OCI-LY1 (cell line): Measurements from ENCODE around the gene FBLN2.

Experiments
- H2AFZ ChIP-seq: fragments of 200-600 bp; sonication (generic), shearing (Covaris generic); 2 replicates; pipeline ENCODE4 v1.6.0; 2014; ENCODE audit warnings: antibody characterized with exemption, mild to moderate bottlenecking, low read length
- H3F3A ChIP-seq: fragments of 200-600 bp; sonication (generic), shearing (Covaris generic); 2 replicates; pipeline ENCODE4 v1.6.0; 2014; ENCODE audit warnings: mild to moderate bottlenecking, antibody characterized with exemption, low read length, moderate library complexity; ENCODE audit not compliant: insufficient read depth
- H3K27ac ChIP-seq: fragments of 200-600 bp; sonication (generic); 2 replicates; pipeline ENCODE4 v1.5.1; 2014; ENCODE audit warnings: low read length, mixed run types, mild to moderate bottlenecking, low read depth; ENCODE audit not compliant: poor library complexity, severe bottlenecking
- H3K27me3 ChIP-seq: fragments of 200-600 bp; sonication (generic); 2 replicates; pipeline ENCODE4 v1.6.0; 2014; ENCODE audit warnings: antibody characterized with exemption, mild to moderate bottlenecking, low read length, moderate library complexity; ENCODE audit not compliant: insufficient read depth
- H3K36me3 ChIP-seq: fragments of 200-600 bp; sonication (generic); 2 replicates; pipeline ENCODE4 v1.6.1; 2014; ENCODE audit warnings: mild to moderate bottlenecking, antibody characterized with exemption, low read length, moderate library complexity, mixed read lengths; ENCODE audit not compliant: insufficient read depth
- H3K4me1 ChIP-seq: fragments of 200-600 bp; sonication (generic); 2 replicates; pipeline ENCODE4 v1.5.1; 2014; ENCODE audit warnings: mild to moderate bottlenecking, low read length, moderate library complexity; ENCODE audit not compliant: insufficient read depth, severe bottlenecking
- H3K4me2 ChIP-seq: fragments of 200-600 bp; sonication (generic), shearing (Covaris generic); 2 replicates; pipeline ENCODE4 v1.6.1; 2014; ENCODE audit warnings: low read length
- H3K4me3 ChIP-seq: fragments of 200-600 bp; sonication (generic); 2 replicates; pipeline ENCODE4 v1.5.1; 2014; ENCODE audit warnings: low read length, low read depth, mild to moderate bottlenecking, mixed read lengths; ENCODE audit not compliant: poor library complexity, severe bottlenecking
- H3K79me2 ChIP-seq: fragments of 200-600 bp; shearing (Covaris generic); 2 replicates; pipeline ENCODE4 v1.6.1; 2016; ENCODE audit warnings: mixed run types, low read length, mixed read lengths; ENCODE audit not compliant: insufficient read depth
- H3K9ac ChIP-seq: fragments of 200-600 bp; sonication (generic), shearing (Covaris generic); 2 replicates; pipeline ENCODE4 v1.6.1; 2014; ENCODE audit warnings: mild to moderate bottlenecking, low read length, mixed read lengths
- H3K9me2 ChIP-seq: fragments of 200-600 bp; sonication (generic), shearing (Covaris generic); 2 replicates; pipeline ENCODE4 v1.6.1; 2014; ENCODE audit warnings: low read depth, mild to moderate bottlenecking, low read length, mixed read lengths
- H3K9me3 ChIP-seq: fragments of 200-600 bp; shearing (Covaris generic); 2 replicates; pipeline ENCODE4 v1.6.1; 2014; ENCODE audit warnings: low read length, mixed read lengths
- H4K20me1 ChIP-seq: fragments of 200-600 bp; sonication (generic), shearing (Covaris generic); 2 replicates; pipeline ENCODE4 v1.6.0; 2016; ENCODE audit warnings: mild to moderate bottlenecking, low read length; ENCODE audit not compliant: insufficient read depth
- CTCF ChIP-seq: fragments of 200-600 bp; sonication (generic), shearing (Covaris generic); IDR thresholded peaks from 2 replicates; pipeline ENCODE4 v1.5.1; 2017; ENCODE audit warnings: mild to moderate bottlenecking, antibody characterized with exemption, low read length, moderate library complexity, mixed read lengths
- EZH2 ChIP-seq: fragments of 200-600 bp; sonication (generic), shearing (Covaris generic); IDR thresholded peaks from 2 replicates; pipeline ENCODE4 v1.8.0; 2017; ENCODE audit warnings: borderline replicate concordance, mixed run types, mild to moderate bottlenecking, antibody characterized with exemption, low read length, moderate library complexity, mixed read lengths

The FBLN2 gene

DNA sequence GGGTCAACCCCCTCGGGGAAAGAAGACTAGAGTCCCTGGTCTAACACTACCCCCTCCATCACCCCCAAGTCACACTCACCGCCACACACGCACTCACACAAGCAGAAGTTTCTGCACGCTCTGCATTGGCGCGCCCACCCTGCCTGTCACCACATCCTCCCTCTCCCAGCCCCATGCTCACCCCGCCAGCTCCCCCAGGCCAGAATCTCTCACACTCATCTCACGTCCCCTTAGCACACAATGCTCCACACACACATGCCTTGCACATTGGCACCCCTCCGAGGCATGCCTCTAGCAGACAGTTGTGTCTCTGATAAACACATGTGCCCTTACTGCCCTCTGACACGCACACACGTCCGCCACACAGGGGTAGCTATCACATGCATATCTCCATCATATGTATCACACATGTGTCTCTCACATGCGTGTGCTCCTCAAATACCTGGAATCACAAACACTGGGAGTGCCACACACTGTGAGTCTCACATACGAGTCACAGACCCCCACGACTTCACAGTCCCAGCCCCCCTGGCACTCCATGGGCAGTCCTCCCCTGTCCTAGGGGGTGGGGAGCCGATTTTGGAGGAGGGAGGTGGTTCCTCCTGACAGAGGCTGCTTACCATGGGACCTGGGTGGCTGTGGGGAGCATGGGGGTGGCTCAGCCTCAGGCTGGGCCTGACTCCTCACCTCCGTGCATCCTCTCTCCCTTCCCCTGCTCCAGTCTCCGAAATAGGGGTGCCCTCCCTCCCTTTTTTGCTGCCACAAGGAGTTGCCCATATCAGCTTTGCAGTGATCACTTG, 898 bp downstream of the FBLN2 start:
- Histone ChIP-seq H3F3A (no peaks in the 10 kb centered on the region), H3K9me3 (no peaks in the 10 kb centered on the region), H3K4me3 (no peak overlapping the region), H3K36me3 (no peaks in the 10 kb centered on the region), H3K4me1 (no peaks in the 10 kb centered on the region), H2AFZ (no peak overlapping the region), H3K9ac (no peak overlapping the region), H4K20me1 (no peaks in the 10 kb centered on the region), H3K79me2 (no peaks in the 10 kb centered on the region), H3K9me2 (no peaks in the 10 kb centered on the region), H3K27me3 (0 out of 2 replicates have a peak, but pooled peaks cover 4% of the 10 kb centered on the region), H3K4me2 (no peak overlapping the region), H3K27ac (no peak overlapping the region)
- TF ChIP-seq EZH2 = no peak
- TF ChIP-seq CTCF = no peak

DNA sequence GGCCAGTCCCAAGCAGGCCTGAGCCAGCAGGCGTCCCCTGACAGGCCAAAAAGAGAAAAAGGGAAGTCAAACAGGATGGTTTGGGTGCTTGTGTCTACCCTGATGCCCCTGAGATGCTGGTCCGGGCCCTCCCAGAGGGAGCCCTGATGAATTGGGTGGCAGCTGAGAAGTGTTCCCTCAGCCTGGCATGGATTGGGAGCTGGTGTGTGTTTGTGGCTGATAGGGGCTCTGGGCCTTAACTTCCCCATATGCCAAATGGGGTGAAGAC, 1.4 kb downstream of the FBLN2 start:
- Histone ChIP-seq H2AFZ (no peak overlapping the region), H3K27ac (no peak overlapping the region), H3K4me3 (no peak overlapping the region), H3K9me3 (no peaks in the 10 kb centered on the region), H3K4me2 (no peak overlapping the region), H4K20me1 (no peaks in the 10 kb centered on the region), H3K79me2 (no peaks in the 10 kb centered on the region), H3K4me1 (no peaks in the 10 kb centered on the region), H3F3A (no peaks in the 10 kb centered on the region), H3K9me2 (no peaks in the 10 kb centered on the region), H3K9ac (no peak overlapping the region), H3K27me3 (0 out of 2 replicates have a peak, but pooled peaks cover 4% of the 10 kb centered on the region), H3K36me3 (no peaks in the 10 kb centered on the region)
- TF ChIP-seq EZH2 = no peak
- TF ChIP-seq CTCF = no peak

GRCh38 chr3:13550791-13551360, 2.0 kb downstream of the FBLN2 start:
- H3K27me3 ChIP-seq = 0 out of 2 replicates have a peak, but pooled peaks cover 4% of the 10 kb centered on the region
- H4K20me1 ChIP-seq = no peaks in the 10 kb centered on the region
- H3K4me2 ChIP-seq = no peak overlapping the region
- no peak overlapping the region for H3K9ac ChIP-seq
- no peaks in the 10 kb centered on the region for H3F3A ChIP-seq
- H3K4me3 ChIP-seq = no peak overlapping the region
- no peaks in the 10 kb centered on the region for H3K36me3 ChIP-seq
- TF ChIP-seq EZH2 = no peak
- no peak for TF ChIP-seq CTCF
- H3K79me2 ChIP-seq = no peaks in the 10 kb centered on the region
- H2AFZ ChIP-seq = no peak overlapping the region
- H3K9me3 ChIP-seq = no peaks in the 10 kb centered on the region
- H3K4me1 ChIP-seq = no peaks in the 10 kb centered on the region
- H3K27ac ChIP-seq = no peak overlapping the region
- H3K9me2 ChIP-seq = no peaks in the 10 kb centered on the region
